Loucy (cell line): Measurements from ENCODE around the gene VAV2.

Source experiments
- H2AFZ ChIP-seq: fragments of 200-600 bp; sonication (generic); 2 replicates; pipeline ENCODE4 v1.6.0; 2016; ENCODE audit warnings: antibody characterized with exemption, mild to moderate bottlenecking, low read length, moderate library complexity
- H3F3A ChIP-seq: fragments of 200-600 bp; 2 replicates; pipeline ENCODE4 v1.6.0; 2016; ENCODE audit warnings: antibody characterized with exemption, low read depth, mild to moderate bottlenecking
- H3K27me3 ChIP-seq: fragments of 200-600 bp; sonication (generic); 2 replicates; pipeline ENCODE4 v1.6.1; 2014; ENCODE audit warnings: low read length, mild to moderate bottlenecking; ENCODE audit not compliant: insufficient read depth, poor library complexity, severe bottlenecking
- H3K36me3 ChIP-seq: fragments of 200-600 bp; sonication (generic); 2 replicates; pipeline ENCODE4 v1.6.1; 2016; ENCODE audit warnings: low read length; ENCODE audit not compliant: insufficient read depth
- H3K4me1 ChIP-seq: fragments of 200-600 bp; sonication (generic); 2 replicates; pipeline ENCODE4 v1.5.1; 2014; ENCODE audit warnings: low read length, mild to moderate bottlenecking; ENCODE audit not compliant: insufficient read depth, poor library complexity, severe bottlenecking
- H3K4me2 ChIP-seq: fragments of 200-600 bp; sonication (generic); 2 replicates; pipeline ENCODE4 v1.6.0; 2014; ENCODE audit warnings: antibody characterized with exemption, low read length, low read depth, mild to moderate bottlenecking; ENCODE audit not compliant: poor library complexity, severe bottlenecking
- H3K4me3 ChIP-seq: fragments of 200-600 bp; sonication (generic); 2 replicates; pipeline ENCODE4 v1.5.1; 2014; ENCODE audit warnings: low read length, mild to moderate bottlenecking, mixed read lengths; ENCODE audit not compliant: poor library complexity, severe bottlenecking
- H3K79me2 ChIP-seq: fragments of 200-600 bp; sonication (generic); 2 replicates; pipeline ENCODE4 v1.6.1; 2014; ENCODE audit warnings: low read length; ENCODE audit not compliant: insufficient read depth
- H3K9ac ChIP-seq: fragments of 200-600 bp; sonication (generic); 2 replicates; pipeline ENCODE4 v1.6.0; 2014; ENCODE audit warnings: mild to moderate bottlenecking, low read depth, low read length, moderate library complexity; ENCODE audit not compliant: poor library complexity, severe bottlenecking
- H3K9me2 ChIP-seq: fragments of 200-600 bp; sonication (generic); replicated peaks from 2 replicates; pipeline ENCODE4 v1.6.1; 2016; ENCODE audit warnings: low read depth, low read length, mixed read lengths
- H3K9me3 ChIP-seq: fragments of 200-600 bp; sonication (generic); 2 replicates; pipeline ENCODE4 v1.6.1; 2014; ENCODE audit warnings: mild to moderate bottlenecking, antibody characterized with exemption, low read length, low read depth; ENCODE audit not compliant: insufficient read depth
- H4K20me1 ChIP-seq: fragments of 200-600 bp; sonication (generic); 2 replicates; pipeline ENCODE4 v1.6.0; 2014; ENCODE audit warnings: antibody characterized with exemption, low read length, mild to moderate bottlenecking; ENCODE audit not compliant: insufficient read depth, poor library complexity, severe bottlenecking
- EZH2phosphoT487 ChIP-seq: fragments of 200-600 bp; IDR thresholded peaks from 2 replicates; pipeline ENCODE4 v1.6.1; 2018; ENCODE audit warnings: antibody characterized with exemption, mild to moderate bottlenecking, moderate library complexity, borderline replicate concordance
- TF ChIP-seq, protein P1 (sequence below): fragments of 200-600 bp; sonication (generic); conservative IDR thresholded peaks from 2 replicates; pipeline ENCODE4 v1.5.1; 2014; ENCODE audit warnings: mild to moderate bottlenecking, antibody characterized with exemption, low read length

Gene VAV2

DNA sequence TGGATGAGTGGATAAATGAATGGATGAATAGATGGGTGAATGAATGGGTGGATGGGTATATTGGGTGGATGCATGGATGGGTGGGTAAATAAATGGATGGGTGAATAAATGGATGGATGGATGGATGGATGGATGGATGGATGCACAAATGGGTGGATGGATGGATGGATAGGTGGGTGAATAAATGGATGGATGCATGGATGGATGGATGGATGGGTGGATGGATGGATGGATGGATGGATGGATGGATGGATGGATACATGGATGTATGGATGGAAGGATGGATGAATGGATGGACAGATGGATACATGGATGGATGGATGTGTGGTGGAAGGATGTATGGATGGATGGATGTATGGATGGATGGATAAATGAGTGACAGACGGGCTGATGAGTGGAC, 140.4 kb downstream of the VAV2 start:
- no peak for TF ChIP-seq EZH2phosphoT487
- TF ChIP-seq, protein P1, sequence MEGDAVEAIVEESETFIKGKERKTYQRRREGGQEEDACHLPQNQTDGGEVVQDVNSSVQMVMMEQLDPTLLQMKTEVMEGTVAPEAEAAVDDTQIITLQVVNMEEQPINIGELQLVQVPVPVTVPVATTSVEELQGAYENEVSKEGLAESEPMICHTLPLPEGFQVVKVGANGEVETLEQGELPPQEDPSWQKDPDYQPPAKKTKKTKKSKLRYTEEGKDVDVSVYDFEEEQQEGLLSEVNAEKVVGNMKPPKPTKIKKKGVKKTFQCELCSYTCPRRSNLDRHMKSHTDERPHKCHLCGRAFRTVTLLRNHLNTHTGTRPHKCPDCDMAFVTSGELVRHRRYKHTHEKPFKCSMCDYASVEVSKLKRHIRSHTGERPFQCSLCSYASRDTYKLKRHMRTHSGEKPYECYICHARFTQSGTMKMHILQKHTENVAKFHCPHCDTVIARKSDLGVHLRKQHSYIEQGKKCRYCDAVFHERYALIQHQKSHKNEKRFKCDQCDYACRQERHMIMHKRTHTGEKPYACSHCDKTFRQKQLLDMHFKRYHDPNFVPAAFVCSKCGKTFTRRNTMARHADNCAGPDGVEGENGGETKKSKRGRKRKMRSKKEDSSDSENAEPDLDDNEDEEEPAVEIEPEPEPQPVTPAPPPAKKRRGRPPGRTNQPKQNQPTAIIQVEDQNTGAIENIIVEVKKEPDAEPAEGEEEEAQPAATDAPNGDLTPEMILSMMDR = no peak
- Histone ChIP-seq H3K9me3 (no peaks in the 10 kb centered on the region), H3K4me1 (no peaks in the 10 kb centered on the region), H3K4me3 (no peak overlapping the region), H3F3A (no peaks in the 10 kb centered on the region), H3K9ac (no peak overlapping the region), H3K79me2 (no peaks in the 10 kb centered on the region), H2AFZ (no peak overlapping the region), H4K20me1 (no peaks in the 10 kb centered on the region), H3K36me3 (no peaks in the 10 kb centered on the region), H3K27me3 (no peaks in the 10 kb centered on the region), H3K9me2 (no peaks in the 10 kb centered on the region), H3K4me2 (no peak overlapping the region)

- Histone ChIP-seq H3K36me3 (no peaks in the 10 kb centered on the region), H4K20me1 (no peaks in the 10 kb centered on the region)
- TF ChIP-seq, protein P1 = no peak
- no peak for TF ChIP-seq EZH2phosphoT487
Observed at GRCh38 chr9:133850937-133851336, 141.2 kb downstream of the VAV2 start.

GRCh38 chr9:133850161-133850560, 142.0 kb downstream of the VAV2 start:
- TF ChIP-seq, protein P1 = no peak
- TF ChIP-seq EZH2phosphoT487 = no peak
- no peak overlapping the region for H3K9ac ChIP-seq
- no peaks in the 10 kb centered on the region for H3K9me3 ChIP-seq
- no peaks in the 10 kb centered on the region; the same call in 1 of the 2 replicates for H3K79me2 ChIP-seq
- H3F3A ChIP-seq = no peaks in the 10 kb centered on the region
- no peaks in the 10 kb centered on the region for H4K20me1 ChIP-seq
- no peak overlapping the region for H3K4me2 ChIP-seq
- H3K9me2 ChIP-seq = no peaks in the 10 kb centered on the region
- no peak overlapping the region for H3K4me3 ChIP-seq
- H3K4me1 ChIP-seq = peaks cover 5% of the 10 kb centered on the region
- H3K36me3 ChIP-seq = no peaks in the 10 kb centered on the region
- no peak overlapping the region for H2AFZ ChIP-seq
- H3K27me3 ChIP-seq = no peaks in the 10 kb centered on the region

More at GRCh38 chr9:133850937-133851336, 141.2 kb downstream of the VAV2 start:
- no peak overlapping the region for H2AFZ ChIP-seq
- no peaks in the 10 kb centered on the region for H3K9me3 ChIP-seq
- no peaks in the 10 kb centered on the region; the same call in 1 of the 2 replicates for H3K79me2 ChIP-seq
- no peak overlapping the region for H3K4me2 ChIP-seq
- no peak overlapping the region for H3K4me3 ChIP-seq
- no peaks in the 10 kb centered on the region for H3K4me1 ChIP-seq
- no peaks in the 10 kb centered on the region for H3K9me2 ChIP-seq
- H3K9ac ChIP-seq = no peak overlapping the region
- no peaks in the 10 kb centered on the region for H3K27me3 ChIP-seq
- H3F3A ChIP-seq = no peaks in the 10 kb centered on the region
